GM12865 (cell line): ENCODE results near the gene BIN1.

Source experiments
- DNase-seq: peaks from one replicate; pipeline ENCODE4 v3.0.0; 2010; ENCODE audit warnings: low read depth
- H3K4me3 ChIP-seq: 2 replicates; pipeline ENCODE4 v1.5.1; 2011; ENCODE audit warnings: mild to moderate bottlenecking, low read depth, low read length, control low read depth
- CTCF ChIP-seq: IDR thresholded peaks from 2 replicates; pipeline ENCODE4 v1.5.1; 2011; ENCODE audit warnings: low read length, control low read depth, low read depth, inconsistent platforms; ENCODE audit not compliant: insufficient read depth; ENCODE audit errors: missing control alignments

Gene BIN1

GRCh38 chr2:127104881-127105655 is 1.9 kb downstream of the BIN1 start:
- H3K4me3 ChIP-seq: no peak overlapping the region
- TF ChIP-seq CTCF: no peak
- DNase-seq: no peak

GRCh38 chr2:127104166-127104660 is 2.7 kb downstream of the BIN1 start:
- H3K4me3 ChIP-seq: no peak overlapping the region
- no peak for TF ChIP-seq CTCF

GRCh38 chr2:127103243-127104165 is 3.5 kb downstream of the BIN1 start:
- H3K4me3 ChIP-seq: no peak overlapping the region
- TF ChIP-seq CTCF: no peak
- DNase-seq: no peak

More at GRCh38 chr2:127104166-127104660, 2.7 kb downstream of the BIN1 start:
- no peak for DNase-seq

- no peak overlapping the region for H3K4me3 ChIP-seq
- TF ChIP-seq CTCF: no peak
- no peak for DNase-seq
Measured at GRCh38 chr2:127102521-127103242, 4.3 kb downstream of the BIN1 start.

- TF ChIP-seq CTCF: no peak
- DNase-seq: no peak
- no peak overlapping the region for H3K4me3 ChIP-seq
Measured at GRCh38 chr2:127101756-127102477, 5.0 kb downstream of the BIN1 start.

GRCh38 chr2:127101048-127101611 is 5.8 kb downstream of the BIN1 start:
- DNase-seq: no peak
- TF ChIP-seq CTCF: no peak
- no peak overlapping the region for H3K4me3 ChIP-seq
